PC-3 (cell line): ENCODE data around the gene SAMD8. TPM values are rescaled to one million over a fixed set of nuclear protein-coding genes. Genes with fewer than 3 reads are reported as not detected.
A peak's percentile ranks its signal among the peaks of the same experiment; 100 is the strongest.

Source experiments
- ATAC-seq: fragments of 200-7000 bp; cut with Tn5 transposase; 2 replicates; pipeline ENCODE4 v1.9.1; 2020; ENCODE audit warnings: mild to moderate bottlenecking, moderate library complexity
- BruUV-seq: library from RNA; stranded (reverse); fragments of 400-500 nt; replicated peaks from 2 replicates; lab custom pipeline; 2021; lab: Mats Ljungman, UMichigan
- CTCF ChIA-PET: fragments of 300-600 bp; sonication (Branson Sonifier 250); formaldehyde crosslinking; loops from one replicate; lab custom pipeline; 2022; ENCODE audit warnings: antibody characterized with exemption; lab: Charles Lee
- POLR2A ChIA-PET: fragments of 300-600 bp; sonication (Branson Sonifier 250); formaldehyde crosslinking; loops from one replicate; lab custom pipeline; 2022; ENCODE audit warnings: antibody characterized with exemption; ENCODE audit not compliant: unreplicated experiment; lab: Charles Lee
- DNase-seq: peaks from one replicate; pipeline ENCODE4 v3.0.0-alpha.2; 2015
- H2AFZ ChIP-seq: fragments of 300-600 bp; sonication (generic); 2 replicates; pipeline ENCODE4 v1.6.0; 2016; ENCODE audit warnings: antibody characterized with exemption, low read length
- H3F3A ChIP-seq: fragments of 300-600 bp; sonication (generic); one replicate; pipeline ENCODE4 v1.6.0; 2017; ENCODE audit warnings: antibody characterized with exemption, low read length, control low read depth, mild to moderate bottlenecking; ENCODE audit not compliant: unreplicated experiment
- H3K27ac ChIP-seq: fragments of 300-600 bp; sonication (generic); 2 replicates; pipeline ENCODE4 v1.5.1; 2016; ENCODE audit warnings: mild to moderate bottlenecking, low read length
- H3K27me3 ChIP-seq: fragments of 300-600 bp; sonication (generic); 2 replicates; pipeline ENCODE4 v1.6.1; 2016; ENCODE audit warnings: low read length, mixed read lengths
- H3K36me3 ChIP-seq: fragments of 300-600 bp; sonication (generic); 2 replicates; pipeline ENCODE4 v1.6.1; 2016; ENCODE audit warnings: low read depth, mixed run types, low read length, mixed read lengths
- H3K4me1 ChIP-seq: fragments of 300-600 bp; sonication (generic); 2 replicates; pipeline ENCODE4 v1.5.1; 2016; ENCODE audit warnings: low read length; ENCODE audit not compliant: insufficient read depth
- H3K4me2 ChIP-seq: fragments of 300-600 bp; sonication (generic); 2 replicates; pipeline ENCODE4 v1.6.0; 2016; ENCODE audit warnings: low read length
- H3K4me3 ChIP-seq: fragments of 300-600 bp; sonication (generic); 2 replicates; pipeline ENCODE4 v1.5.1; 2016; ENCODE audit warnings: mild to moderate bottlenecking, low read length, mixed read lengths
- H3K79me2 ChIP-seq: fragments of 300-600 bp; sonication (generic); 2 replicates; pipeline ENCODE4 v1.6.1; 2017; ENCODE audit warnings: low read length, mixed read lengths
- H3K9ac ChIP-seq: fragments of 300-600 bp; sonication (generic); 2 replicates; pipeline ENCODE4 v1.6.0; 2016; ENCODE audit warnings: mild to moderate bottlenecking, low read length
- H3K9me2 ChIP-seq: fragments of 300-600 bp; sonication (generic); replicated peaks from 2 replicates; pipeline ENCODE4 v1.6.1; 2016; ENCODE audit warnings: mixed run types, low read length, mixed read lengths
- H3K9me3 ChIP-seq: fragments of 300-600 bp; sonication (generic); 2 replicates; pipeline ENCODE4 v1.6.1; 2016; ENCODE audit warnings: low read length, mixed read lengths
- H4K20me1 ChIP-seq: fragments of 300-600 bp; sonication (generic); 2 replicates; pipeline ENCODE4 v1.6.1; 2016; ENCODE audit warnings: low read length, mixed read lengths
- CTCF ChIP-seq: fragments of 300-600 bp; sonication (generic); conservative IDR thresholded peaks from 2 replicates; pipeline ENCODE4 v1.5.1; 2017; ENCODE audit warnings: antibody characterized with exemption, low read depth, mild to moderate bottlenecking, low read length
- EZH2 ChIP-seq: fragments of 300-600 bp; sonication (generic); IDR thresholded peaks from one replicate; pipeline ENCODE4 v1.6.1; 2017; ENCODE audit warnings: antibody characterized with exemption, mild to moderate bottlenecking, low read length; ENCODE audit not compliant: unreplicated experiment
- EZH2phosphoT487 ChIP-seq: fragments of 300-600 bp; sonication (generic); IDR thresholded peaks from 2 replicates; pipeline ENCODE4 v1.6.1; 2018; ENCODE audit warnings: mild to moderate bottlenecking, antibody characterized with exemption, low read length, borderline replicate concordance
- intact Hi-C: fragments of 100-400 bp; cut with micrococcal nuclease; formaldehyde crosslinking; loops from 2 replicates; pipeline ENCODE4 v1.9.0; 2023
- total RNA-seq: library from RNA; depleted of rRNA; stranded (reverse); fragments of >200 nt; gene quantifications from 2 replicates; pipeline ENCODE4 v1.2.3, GENCODE V29; 2014

Gene SAMD8
- total RNA-seq, 1 experiment from 2014 or later = 47.4 TPM

DNA sequence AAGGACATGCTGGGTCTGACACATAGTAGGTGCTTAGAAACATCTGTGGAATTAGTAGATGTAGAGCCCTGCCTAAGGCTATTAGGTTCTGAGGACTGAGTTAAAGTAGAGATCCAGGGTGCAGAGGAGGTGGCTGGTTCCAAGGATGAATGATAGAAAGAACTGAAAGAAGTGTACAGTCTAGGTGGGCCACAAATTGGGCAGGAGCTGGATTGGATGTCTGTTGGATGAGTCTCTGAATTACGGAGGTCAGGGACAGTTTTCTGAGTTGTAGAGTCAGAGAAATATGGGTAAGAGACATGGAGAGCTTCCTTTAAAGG is 2.0 kb upstream of the SAMD8 start:
- Histone ChIP-seq H4K20me1 (peaks cover 12% of the 10 kb centered on the region; the same call in 1 of the 2 replicates), H3K9me2 (no peaks in the 10 kb centered on the region), H2AFZ (no peak overlapping the region), H3K9ac (no peak overlapping the region), H3K9me3 (no peaks in the 10 kb centered on the region), H3K4me1 (peaks cover 25% of the 10 kb centered on the region), H3K27ac (no peak overlapping the region), H3K79me2 (peaks cover 29% of the 10 kb centered on the region), H3K27me3 (no peaks in the 10 kb centered on the region), H3F3A (peaks cover 17% of the 10 kb centered on the region), H3K4me2 (no peak overlapping the region), H3K36me3 (no peaks in the 10 kb centered on the region), H3K4me3 (no peak overlapping the region)
- POLR2A ChIA-PET = interaction anchor here (0.6 to 0.7 kb wide), 3 partner anchors 88 to 233 kb away, joined by 3 to 5 read pairs (median 4); no protein-coding TSS in a partner anchor
- CTCF ChIA-PET = no interaction called here
- BruUV-seq = no TSS peak
- intact Hi-C loops = no loop called here
- DNase-seq = no peak
- TF ChIP-seq EZH2phosphoT487 = no peak
- TF ChIP-seq EZH2 = no peak
- no peak for TF ChIP-seq CTCF
- no peak for ATAC-seq

DNA sequence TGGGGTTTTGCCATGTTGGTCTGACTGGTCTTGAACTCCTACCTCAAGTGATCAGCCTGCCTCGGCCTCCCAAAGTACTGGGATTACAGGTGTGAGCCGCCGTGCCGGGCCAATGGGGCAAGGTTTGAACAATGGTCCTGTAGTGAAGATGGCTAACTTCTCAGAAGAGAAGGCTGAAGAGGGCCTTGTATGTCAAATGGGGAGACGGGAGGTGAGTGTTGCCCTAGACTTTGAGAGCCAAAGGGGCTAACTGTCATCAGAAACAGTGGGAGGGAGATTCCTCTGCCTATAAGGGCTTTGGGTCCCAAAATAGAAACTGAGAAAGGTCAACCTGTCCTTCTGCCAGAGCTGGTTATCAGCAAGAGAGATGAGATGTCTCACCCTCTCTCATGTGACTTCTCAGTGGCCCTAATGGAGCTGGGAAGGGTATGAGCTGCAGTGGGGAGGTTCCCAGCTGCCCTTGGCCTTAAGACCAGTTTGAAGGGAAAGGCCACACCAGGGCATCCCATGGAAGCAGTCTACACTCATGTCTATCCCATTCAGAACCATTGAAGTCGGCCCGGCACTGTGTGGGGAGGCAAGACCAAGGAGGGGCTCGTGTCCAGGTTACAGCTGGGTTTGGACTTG is 1.3 kb upstream of the SAMD8 start:
- H3K4me1 ChIP-seq = peaks cover 25% of the 10 kb centered on the region
- no peaks in the 10 kb centered on the region for H3K9me3 ChIP-seq
- H3K4me2 ChIP-seq = peak overlapping the region; percentile 74
- peaks cover 17% of the 10 kb centered on the region for H3F3A ChIP-seq
- no peak for ATAC-seq
- H3K27me3 ChIP-seq = no peaks in the 10 kb centered on the region
- H3K36me3 ChIP-seq = no peaks in the 10 kb centered on the region
- intact Hi-C loops = loop anchor here (2.0 to 10.0 kb wide), 3 partner anchors 358 to 605 kb away; no protein-coding TSS in a partner anchor
- peak overlapping the region; percentile 83; the same call in 1 of the 2 replicates for H2AFZ ChIP-seq
- no peaks in the 10 kb centered on the region for H3K9me2 ChIP-seq
- no TSS peak for BruUV-seq
- H3K9ac ChIP-seq = no peak overlapping the region
- peaks cover 18% of the 10 kb centered on the region; the same call in 1 of the 2 replicates for H4K20me1 ChIP-seq
- no peak overlapping the region for H3K27ac ChIP-seq
- H3K4me3 ChIP-seq = peak overlapping the region; percentile 74
- TF ChIP-seq EZH2 (no peak), EZH2phosphoT487 (no peak), CTCF (no peak)
- POLR2A ChIA-PET = no interaction called here
- CTCF ChIA-PET = no interaction called here
- DNase-seq = no peak
- H3K79me2 ChIP-seq = peaks cover 36% of the 10 kb centered on the region
